Esophagus muscularis mucosa (tissue), 2 donors: Measurements from ENCODE around the gene PHACTR1.

Experiments used
- POLR2A ChIP-seq: fragments of 450-650 bp; IDR thresholded peaks from one replicate; pipeline ENCODE4 v1.6.1; 2017; ENCODE audit warnings: antibody characterized with exemption, moderate library complexity, mild to moderate bottlenecking, low read depth
- POLR2AphosphoS5 ChIP-seq, 2 donors: sonication (generic); formaldehyde crosslinking; IDR thresholded peaks; one replicate each; pipeline ENCODE4 v1.6.1; 2017; ENCODE audit warnings: antibody characterized with exemption in 2 of 2

- TF ChIP-seq POLR2AphosphoS5 (IDR thresholded peaks at IDR 0.05): no peak
- no peak for TF ChIP-seq POLR2A
Measured at GRCh38 chr6:12886961-12887775, 170.6 kb downstream of the PHACTR1 start.
